ENCODE measurements around the gene EHD1.

- no peak for TF ChIP-seq CTCF (optimal IDR thresholded peaks at IDR 0.05 in 1 of 3, IDR thresholded peaks at IDR 0.05 in 1 of 3, conservative IDR thresholded peaks at IDR 0.05 in 1 of 3; ENCODE audit: extremely low read depth in 1 of 3, insufficient read depth in 2 of 3, low read length in 3 of 3)
- no peak for TF ChIP-seq EZH2 (IDR thresholded peaks at IDR 0.05; ENCODE audit: low read length)
Measured at GRCh38 chr11:64814712-64815187, 63.7 kb downstream of the EHD1 start.
